Lung (tissue), 12 donors: ENCODE measurements around the gene PRKCSH. TPM values are rescaled to one million over a fixed set of nuclear protein-coding genes. Genes with fewer than 3 reads are reported as not detected.

Source experiments
- ATAC-seq: fragments of 200-7000 bp; cut with Tn5 transposase; one replicate; pipeline ENCODE4 v1.9.1; 2020; ENCODE audit warnings: moderate number of reproducible peaks; ENCODE audit not compliant: insufficient read depth, low FRiP score
- DNase-seq, 3 donors: peaks; one replicate each; pipeline ENCODE4 v3.0.0-alpha.2; 2013 to 2017
- H3K27ac ChIP-seq, 2 donors: one replicate each; pipeline ENCODE4 v1.5.1; 2013; ENCODE audit warnings: mild to moderate bottlenecking in 2 of 2, moderate library complexity in 2 of 2, control low read depth in 1 of 2, inconsistent platforms in 1 of 2, low read depth in 1 of 2, low read length in 1 of 2
- H3K27me3 ChIP-seq, 3 donors: one replicate each; pipeline ENCODE4 v1.5.1; 2013; ENCODE audit warnings: low read length in 2 of 3; ENCODE audit not compliant: control insufficient read depth in 3 of 3, insufficient read depth in 3 of 3
- H3K36me3 ChIP-seq, 4 donors: one replicate each; pipeline ENCODE4 v1.5.1; 2013; ENCODE audit warnings: low read length in 4 of 4, mild to moderate bottlenecking in 1 of 4, moderate library complexity in 1 of 4; ENCODE audit not compliant: control insufficient read depth in 4 of 4, insufficient read depth in 4 of 4
- H3K4me1 ChIP-seq, 5 donors: one replicate each; pipeline ENCODE4 v1.5.1; 2013; ENCODE audit warnings: low read length in 5 of 5, mild to moderate bottlenecking in 2 of 5, moderate library complexity in 1 of 5; ENCODE audit not compliant: control insufficient read depth in 5 of 5, insufficient read depth in 5 of 5
- H3K4me3 ChIP-seq: one replicate; pipeline ENCODE4 v1.5.1; 2013; ENCODE audit warnings: mild to moderate bottlenecking, control low read depth, moderate library complexity
- H3K9ac ChIP-seq, 2 donors: one replicate each; pipeline ENCODE4 v1.5.1; 2013; ENCODE audit warnings: low read length in 2 of 2, control low read depth in 1 of 2; ENCODE audit not compliant: insufficient read depth in 1 of 2
- H3K9me3 ChIP-seq, 4 donors: one replicate each; pipeline ENCODE4 v1.5.1; 2013; ENCODE audit warnings: low read length in 3 of 4, mild to moderate bottlenecking in 1 of 4, moderate library complexity in 1 of 4; ENCODE audit not compliant: control insufficient read depth in 4 of 4, insufficient read depth in 3 of 4
- CTCF ChIP-seq: IDR thresholded peaks from 2 replicates; pipeline ENCODE4 v1.5.1; 2012; ENCODE audit warnings: mild to moderate bottlenecking; ENCODE audit errors: control extremely low read depth, extremely low read depth
- WGBS, 2 donors: extraction: QIAGEN DNeasy Blood & Tissue Kit; methylation state at CpG; one replicate each; pipeline ENCODE4 v1.1.7; 2013; 5-methylcytosine and 5-hydroxymethylcytosine counted together
- polyA plus RNA-seq, 2 donors: library from polyadenylated mRNA; stranded (reverse); fragments of 200-250 nt; gene quantifications; one replicate each; pipeline ENCODE4 v1.2.1, GENCODE V29; 2013
- total RNA-seq, 2 donors: library from RNA; depleted of rRNA in 1 of 2; stranded (reverse); fragments of >200 nt in 1 of 2; gene quantifications; one replicate each; pipeline ENCODE4 v1.2.1, GENCODE V29; 2014 to 2021
- donor health status: control.
- donor health status: control.
- donor health status: Bipolar disorder and iron deficiency.
- donor health status: healthy.
- donor health status: DM: yes; HTN: yes; CAD: no.

PRKCSH gene
- total and polyA plus RNA-seq, 4 donors: 115 to 315 (median 158) TPM

- 55 to 64% methylated on average over 13 of the region's 13 CpGs for WGBS, 2 donors
- Histone ChIP-seq H3K9ac (no peak overlapping the region), H3K9me3 (no peaks in the 10 kb centered on the region), H3K36me3 (peaks cover 3 to 38% (median 6%) of the 10 kb centered on the region in 4 donors), H3K4me1 (peaks cover 0 to 14% (median 0%) of the 10 kb centered on the region in 5 donors), H3K4me3 (no peak overlapping the region), H3K27me3 (no peaks in the 10 kb centered on the region), H3K27ac (no peak overlapping the region)
- ATAC-seq (no peak), DNase-seq (peak in 2 of 3 donors; percentile 28 to 33)
- TF ChIP-seq CTCF: no peak
These were observed 16.0 kb downstream of the PRKCSH start for GRCh38 chr19:11451327-11451870.

GRCh38 chr19:11451871-11452619, 16.6 kb downstream of the PRKCSH start:
- Histone ChIP-seq H3K4me3 (no peak overlapping the region), H3K9ac (peak overlapping the region in 1 of 2 donors; percentile 67), H3K36me3 (peaks cover under 1 to 32% (median 6%) of the 10 kb centered on the region in 4 donors), H3K27ac (no peak overlapping the region), H3K27me3 (no peaks in the 10 kb centered on the region), H3K4me1 (peaks cover 0 to 14% (median 0%) of the 10 kb centered on the region in 5 donors), H3K9me3 (no peaks in the 10 kb centered on the region)
- no peak for TF ChIP-seq CTCF
- peak; percentile 56 to 84 (median 67) for DNase-seq
- no peak for ATAC-seq
- 41 to 53% methylated on average over 25 of the region's 25 CpGs for WGBS, 2 donors

- Histone ChIP-seq H3K36me3 (peaks cover 0 to 25% (median 5%) of the 10 kb centered on the region in 4 donors), H3K9ac (no peak overlapping the region), H3K27me3 (no peaks in the 10 kb centered on the region), H3K4me1 (peaks cover 0 to 14% (median 0%) of the 10 kb centered on the region in 5 donors), H3K4me3 (no peak overlapping the region), H3K9me3 (no peaks in the 10 kb centered on the region), H3K27ac (no peak overlapping the region)
- no peak for ATAC-seq
- no peak for TF ChIP-seq CTCF
- WGBS, 2 donors: 82 to 83% methylated on average over 33 of the region's 33 CpGs
- DNase-seq: peak in 1 of 3 donors; percentile 48
These were observed 17.3 kb downstream of the PRKCSH start for GRCh38 chr19:11452620-11453310.
